ENCODE data around the gene ZNF580.

ZNF580 gene

GRCh38 chr19:55640577-55641425 is at the start of gene ZNF580:
Gene ZNF580 (plus strand): TSS chr19:55641002. CDS start chr19:55642509, 1,507 bp downstream.
- peak; percentile 53 for DNase-seq (ENCODE audit: low read depth)

GRCh38 chr19:55591555-55591954 is 49.2 kb upstream of the ZNF580 start:
- no peak for DNase-seq (ENCODE audit: low read depth)

- DNase-seq (ENCODE audit: low read depth), result no peak
Observed at GRCh38 chr19:55592391-55593090, 48.3 kb upstream of the ZNF580 start.

- DNase-seq (ENCODE audit: low read depth), result no peak
Observed at GRCh38 chr19:55593096-55593772, 47.6 kb upstream of the ZNF580 start.

GRCh38 chr19:55594996-55595545 is 45.7 kb upstream of the ZNF580 start:
- DNase-seq (ENCODE audit: low read depth), result no peak

- no peak for DNase-seq (ENCODE audit: low read depth)
Observed at GRCh38 chr19:55596304-55596703, 44.5 kb upstream of the ZNF580 start.

- DNase-seq (ENCODE audit: low read depth), result no peak
Observed at GRCh38 chr19:55597501-55597921, 43.3 kb upstream of the ZNF580 start.

GRCh38 chr19:55598034-55598433 is 42.8 kb upstream of the ZNF580 start:
- DNase-seq (ENCODE audit: low read depth), result no peak

GRCh38 chr19:55598719-55599467 is 41.9 kb upstream of the ZNF580 start:
- DNase-seq (ENCODE audit: low read depth), result peak; percentile 84

- DNase-seq (ENCODE audit: low read depth), result peak; percentile 92
Observed at GRCh38 chr19:55599468-55599841, 41.3 kb upstream of the ZNF580 start, which contains the start of gene FIZ1. Gene FIZ1 (minus strand): TSS chr19:55599517. CDS start chr19:55597865, 1,652 bp downstream.

- DNase-seq (ENCODE audit: low read depth), result peak; percentile 80
Observed at GRCh38 chr19:55599842-55600661, 40.8 kb upstream of the ZNF580 start, which contains the start of gene ZNF524. Gene ZNF524 (plus strand): TSS chr19:55600288. CDS start chr19:55602113, 1,825 bp downstream.

- DNase-seq (ENCODE audit: low read depth), result no peak
Observed at GRCh38 chr19:55600662-55601028, 40.2 kb upstream of the ZNF580 start.

- DNase-seq (ENCODE audit: low read depth), result no peak
Observed at GRCh38 chr19:55601084-55601483, 39.7 kb upstream of the ZNF580 start.

GRCh38 chr19:55602104-55603001 is 38.4 kb upstream of the ZNF580 start:
- no peak for DNase-seq (ENCODE audit: low read depth)

- DNase-seq (ENCODE audit: low read depth), result no peak
Observed at GRCh38 chr19:55603115-55603514, 37.7 kb upstream of the ZNF580 start.

GRCh38 chr19:55603581-55604292 is 37.1 kb upstream of the ZNF580 start:
- DNase-seq (ENCODE audit: low read depth), result no peak

GRCh38 chr19:55605207-55605636 is 35.6 kb upstream of the ZNF580 start:
- peak; percentile 98 for DNase-seq (ENCODE audit: low read depth)

- DNase-seq (ENCODE audit: low read depth), result peak; percentile 49
Observed at GRCh38 chr19:55605637-55606470, 34.9 kb upstream of the ZNF580 start, which contains the start of gene ZNF865. Gene ZNF865 (plus strand): TSS chr19:55605647. CDS start chr19:55613619, 7,972 bp downstream.
